ENCODE data around the gene PSMC3IP.
A peak's percentile ranks its signal among the peaks of the same experiment; 100 is the strongest.

The PSMC3IP gene, protein sequence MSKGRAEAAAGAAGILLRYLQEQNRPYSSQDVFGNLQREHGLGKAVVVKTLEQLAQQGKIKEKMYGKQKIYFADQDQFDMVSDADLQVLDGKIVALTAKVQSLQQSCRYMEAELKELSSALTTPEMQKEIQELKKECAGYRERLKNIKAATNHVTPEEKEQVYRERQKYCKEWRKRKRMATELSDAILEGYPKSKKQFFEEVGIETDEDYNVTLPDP

DNA sequence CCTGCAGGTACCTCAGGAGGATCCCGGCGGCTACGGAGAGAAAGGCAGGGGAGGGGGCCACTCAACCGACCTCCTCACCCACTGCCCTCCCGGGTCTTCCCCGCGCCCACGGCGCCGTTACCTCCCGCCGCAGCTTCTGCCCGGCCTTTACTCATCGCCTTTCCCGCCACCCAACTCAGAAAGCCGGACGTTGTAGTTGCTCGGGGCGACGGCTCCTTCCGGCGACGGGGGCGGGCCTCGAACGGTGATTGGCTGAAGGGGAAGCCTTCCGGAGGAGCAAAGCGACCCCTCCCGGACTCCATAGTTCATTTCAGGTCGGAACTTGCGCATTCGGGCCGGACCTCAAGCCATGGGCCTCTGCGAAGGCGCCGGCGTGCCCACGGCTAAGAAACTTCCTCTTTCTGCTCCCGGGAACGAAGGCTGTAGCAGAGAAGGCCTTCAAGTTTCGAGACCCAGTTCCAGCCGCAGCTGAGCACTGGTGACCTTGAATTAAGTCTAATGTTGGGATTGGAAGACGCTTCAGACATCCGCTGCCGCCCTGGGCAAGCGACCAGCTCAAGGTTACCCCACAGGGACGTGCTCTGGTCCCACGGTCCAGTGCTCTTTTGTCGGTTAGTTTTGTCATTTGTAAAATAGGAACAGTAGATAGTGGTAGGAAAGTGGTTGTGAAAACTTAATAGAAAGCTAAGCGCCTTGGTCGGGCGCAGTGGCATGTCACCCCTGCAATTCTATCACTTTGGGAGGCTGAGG, at the start of gene PSMC3IP:
PSMC3IP (minus strand) TSS at position 198 of the 750 bp plus-strand sequence; CDS start at position 155, 43 bp downstream.
- CTCF ChIA-PET, result interaction anchor here (0.5 to 7.4 kb wide), 70 partner anchors 9 to 906 kb away, joined by 3 to 112 read pairs (median 6); partner anchors contain the start of genes BECN1, CCR10, CNTNAP1 and DHX8
- Histone ChIP-seq H3K4me1 (ENCODE audit: control insufficient read depth, insufficient read depth, low read length) (peaks cover 4% of the 10 kb centered on the region), H3K27ac (ENCODE audit: extremely low read depth, low read depth, low read length) (peak within 1 kb of the TSS; percentile 92), H3K36me3 (ENCODE audit: control insufficient read depth in 2 of 2, insufficient read depth in 1 of 2, low read length in 2 of 2) (peaks cover 36 to 75% of the 10 kb centered on the region in 2 experiments), H3K4me3 (ENCODE audit: low read depth, low read length) (peak within 1 kb of the TSS; percentile 91), H3K9me3 (ENCODE audit: control insufficient read depth, insufficient read depth, low read depth, low read length) (no peaks in the 10 kb centered on the region)
- POLR2A ChIA-PET, result interaction anchor here (0.5 to 5.0 kb wide), 32 partner anchors 8 to 790 kb away, joined by 3 to 48 read pairs (median 4); partner anchors contain the start of genes BECN1, CAVIN1, CNTNAP1 and MLX
- TF ChIP-seq ZNF24 (tag by site-specific recombination; IDR thresholded peaks at IDR 0.05) (peak; percentile 52; the same call in 1 of the 2 replicates), ZNF629 (tag by site-specific recombination; IDR thresholded peaks at IDR 0.05) (peak; percentile 71), ZNF544 (tag by site-specific recombination; IDR thresholded peaks at IDR 0.05) (no peak), ZBTB8A (tag by site-specific recombination; IDR thresholded peaks at IDR 0.05) (peak; percentile 20; the same call in 1 of the 2 replicates), SP3 (tag by site-specific recombination; IDR thresholded peaks at IDR 0.05) (peak; percentile 50), ZNF610 (tag by site-specific recombination; IDR thresholded peaks at IDR 0.05; ENCODE audit: borderline replicate concordance) (0 out of 2 replicates have a peak, but pooled peaks have one; percentile 45), ZNF394 (tag by site-specific recombination; IDR thresholded peaks at IDR 0.05; ENCODE audit: borderline replicate concordance) (0 out of 2 replicates have a peak, but pooled peaks have one; percentile 25), OVOL3 (tag by site-specific recombination; IDR thresholded peaks at IDR 0.05) (0 out of 2 replicates have a peak, but pooled peaks have one; percentile 47), GLIS1 (tag by site-specific recombination; IDR thresholded peaks at IDR 0.05) (peak; percentile 75), ZFHX2 (tag by site-specific recombination; conservative IDR thresholded peaks at IDR 0.05) (peak; percentile 56), BCL11A (tag by site-specific recombination; IDR thresholded peaks at IDR 0.05; ENCODE audit: low read depth) (peak; percentile 12; the same call in 1 of the 2 replicates), ZFP37 (tag by site-specific recombination; IDR thresholded peaks at IDR 0.05) (0 out of 2 replicates have a peak, but pooled peaks have one; percentile 54), ZNF501 (tag by site-specific recombination; IDR thresholded peaks at IDR 0.05) (peak; percentile 84; the same call in 1 of the 2 replicates), ZSCAN16 (tag by site-specific recombination; IDR thresholded peaks at IDR 0.05) (no peak), WT1 (tag by site-specific recombination; IDR thresholded peaks at IDR 0.05) (peak; percentile 23; the same call in 1 of the 2 replicates), EGR2 (tag by site-specific recombination; IDR thresholded peaks at IDR 0.05; ENCODE audit: low read depth) (peak; percentile 67), ZNF600 (tag by site-specific recombination; IDR thresholded peaks at IDR 0.05) (peak; percentile 99), ZNF660 (tag by site-specific recombination; IDR thresholded peaks at IDR 0.05) (peak; percentile 39; the same call in 1 of the 2 replicates), ZIC2 (tag by site-specific recombination; IDR thresholded peaks at IDR 0.05) (peak; percentile 25; the same call in 1 of the 2 replicates), SP2 (tag by site-specific recombination; IDR thresholded peaks at IDR 0.05) (peak; percentile 93), ZNF155 (tag by site-specific recombination; IDR thresholded peaks at IDR 0.05) (no peak)
- TF ChIP-seq, protein P1, sequence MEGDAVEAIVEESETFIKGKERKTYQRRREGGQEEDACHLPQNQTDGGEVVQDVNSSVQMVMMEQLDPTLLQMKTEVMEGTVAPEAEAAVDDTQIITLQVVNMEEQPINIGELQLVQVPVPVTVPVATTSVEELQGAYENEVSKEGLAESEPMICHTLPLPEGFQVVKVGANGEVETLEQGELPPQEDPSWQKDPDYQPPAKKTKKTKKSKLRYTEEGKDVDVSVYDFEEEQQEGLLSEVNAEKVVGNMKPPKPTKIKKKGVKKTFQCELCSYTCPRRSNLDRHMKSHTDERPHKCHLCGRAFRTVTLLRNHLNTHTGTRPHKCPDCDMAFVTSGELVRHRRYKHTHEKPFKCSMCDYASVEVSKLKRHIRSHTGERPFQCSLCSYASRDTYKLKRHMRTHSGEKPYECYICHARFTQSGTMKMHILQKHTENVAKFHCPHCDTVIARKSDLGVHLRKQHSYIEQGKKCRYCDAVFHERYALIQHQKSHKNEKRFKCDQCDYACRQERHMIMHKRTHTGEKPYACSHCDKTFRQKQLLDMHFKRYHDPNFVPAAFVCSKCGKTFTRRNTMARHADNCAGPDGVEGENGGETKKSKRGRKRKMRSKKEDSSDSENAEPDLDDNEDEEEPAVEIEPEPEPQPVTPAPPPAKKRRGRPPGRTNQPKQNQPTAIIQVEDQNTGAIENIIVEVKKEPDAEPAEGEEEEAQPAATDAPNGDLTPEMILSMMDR (tag by site-specific recombination; IDR thresholded peaks at IDR 0.05), result peak; percentile 75
- TF ChIP-seq, protein P2, sequence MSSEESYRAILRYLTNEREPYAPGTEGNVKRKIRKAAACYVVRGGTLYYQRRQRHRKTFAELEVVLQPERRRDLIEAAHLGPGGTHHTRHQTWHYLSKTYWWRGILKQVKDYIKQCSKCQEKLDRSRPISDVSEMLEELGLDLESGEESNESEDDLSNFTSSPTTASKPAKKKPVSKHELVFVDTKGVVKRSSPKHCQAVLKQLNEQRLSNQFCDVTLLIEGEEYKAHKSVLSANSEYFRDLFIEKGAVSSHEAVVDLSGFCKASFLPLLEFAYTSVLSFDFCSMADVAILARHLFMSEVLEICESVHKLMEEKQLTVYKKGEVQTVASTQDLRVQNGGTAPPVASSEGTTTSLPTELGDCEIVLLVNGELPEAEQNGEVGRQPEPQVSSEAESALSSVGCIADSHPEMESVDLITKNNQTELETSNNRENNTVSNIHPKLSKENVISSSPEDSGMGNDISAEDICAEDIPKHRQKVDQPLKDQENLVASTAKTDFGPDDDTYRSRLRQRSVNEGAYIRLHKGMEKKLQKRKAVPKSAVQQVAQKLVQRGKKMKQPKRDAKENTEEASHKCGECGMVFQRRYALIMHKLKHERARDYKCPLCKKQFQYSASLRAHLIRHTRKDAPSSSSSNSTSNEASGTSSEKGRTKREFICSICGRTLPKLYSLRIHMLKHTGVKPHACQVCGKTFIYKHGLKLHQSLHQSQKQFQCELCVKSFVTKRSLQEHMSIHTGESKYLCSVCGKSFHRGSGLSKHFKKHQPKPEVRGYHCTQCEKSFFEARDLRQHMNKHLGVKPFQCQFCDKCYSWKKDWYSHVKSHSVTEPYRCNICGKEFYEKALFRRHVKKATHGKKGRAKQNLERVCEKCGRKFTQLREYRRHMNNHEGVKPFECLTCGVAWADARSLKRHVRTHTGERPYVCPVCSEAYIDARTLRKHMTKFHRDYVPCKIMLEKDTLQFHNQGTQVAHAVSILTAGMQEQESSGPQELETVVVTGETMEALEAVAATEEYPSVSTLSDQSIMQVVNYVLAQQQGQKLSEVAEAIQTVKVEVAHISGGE (tag by site-specific recombination; conservative IDR thresholded peaks at IDR 0.05; ENCODE audit: low read depth), result peak; percentile 79
- TF ChIP-seq, protein P3, sequence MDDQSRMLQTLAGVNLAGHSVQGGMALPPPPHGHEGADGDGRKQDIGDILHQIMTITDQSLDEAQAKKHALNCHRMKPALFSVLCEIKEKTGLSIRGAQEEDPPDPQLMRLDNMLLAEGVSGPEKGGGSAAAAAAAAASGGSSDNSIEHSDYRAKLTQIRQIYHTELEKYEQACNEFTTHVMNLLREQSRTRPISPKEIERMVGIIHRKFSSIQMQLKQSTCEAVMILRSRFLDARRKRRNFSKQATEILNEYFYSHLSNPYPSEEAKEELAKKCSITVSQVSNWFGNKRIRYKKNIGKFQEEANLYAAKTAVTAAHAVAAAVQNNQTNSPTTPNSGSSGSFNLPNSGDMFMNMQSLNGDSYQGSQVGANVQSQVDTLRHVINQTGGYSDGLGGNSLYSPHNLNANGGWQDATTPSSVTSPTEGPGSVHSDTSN (CRISPR knock-in tag; IDR thresholded peaks at IDR 0.05), result 0 out of 2 replicates have a peak, but pooled peaks have one; percentile 29
- TF ChIP-seq, protein P4, sequence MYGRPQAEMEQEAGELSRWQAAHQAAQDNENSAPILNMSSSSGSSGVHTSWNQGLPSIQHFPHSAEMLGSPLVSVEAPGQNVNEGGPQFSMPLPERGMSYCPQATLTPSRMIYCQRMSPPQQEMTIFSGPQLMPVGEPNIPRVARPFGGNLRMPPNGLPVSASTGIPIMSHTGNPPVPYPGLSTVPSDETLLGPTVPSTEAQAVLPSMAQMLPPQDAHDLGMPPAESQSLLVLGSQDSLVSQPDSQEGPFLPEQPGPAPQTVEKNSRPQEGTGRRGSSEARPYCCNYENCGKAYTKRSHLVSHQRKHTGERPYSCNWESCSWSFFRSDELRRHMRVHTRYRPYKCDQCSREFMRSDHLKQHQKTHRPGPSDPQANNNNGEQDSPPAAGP (tag by site-specific recombination; IDR thresholded peaks at IDR 0.05), result no peak; the same call in none of the 2 replicates
- TF ChIP-seq, protein P5, sequence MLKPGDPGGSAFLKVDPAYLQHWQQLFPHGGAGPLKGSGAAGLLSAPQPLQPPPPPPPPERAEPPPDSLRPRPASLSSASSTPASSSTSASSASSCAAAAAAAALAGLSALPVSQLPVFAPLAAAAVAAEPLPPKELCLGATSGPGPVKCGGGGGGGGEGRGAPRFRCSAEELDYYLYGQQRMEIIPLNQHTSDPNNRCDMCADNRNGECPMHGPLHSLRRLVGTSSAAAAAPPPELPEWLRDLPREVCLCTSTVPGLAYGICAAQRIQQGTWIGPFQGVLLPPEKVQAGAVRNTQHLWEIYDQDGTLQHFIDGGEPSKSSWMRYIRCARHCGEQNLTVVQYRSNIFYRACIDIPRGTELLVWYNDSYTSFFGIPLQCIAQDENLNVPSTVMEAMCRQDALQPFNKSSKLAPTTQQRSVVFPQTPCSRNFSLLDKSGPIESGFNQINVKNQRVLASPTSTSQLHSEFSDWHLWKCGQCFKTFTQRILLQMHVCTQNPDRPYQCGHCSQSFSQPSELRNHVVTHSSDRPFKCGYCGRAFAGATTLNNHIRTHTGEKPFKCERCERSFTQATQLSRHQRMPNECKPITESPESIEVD (tag by site-specific recombination; IDR thresholded peaks at IDR 0.05), result no peak
- TF ChIP-seq, protein P6, sequence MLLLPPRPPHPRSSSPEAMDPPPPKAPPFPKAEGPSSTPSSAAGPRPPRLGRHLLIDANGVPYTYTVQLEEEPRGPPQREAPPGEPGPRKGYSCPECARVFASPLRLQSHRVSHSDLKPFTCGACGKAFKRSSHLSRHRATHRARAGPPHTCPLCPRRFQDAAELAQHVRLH (tag by site-specific recombination; IDR thresholded peaks at IDR 0.05), result no peak
